GM19043 (cell line): ENCODE results near the gene SMIM38.

Experiments used
- ATAC-seq: cut with Tn5 transposase; IDR thresholded peaks from one replicate; pipeline ENCODE4 v1.9.1; 2021; ENCODE audit warnings: low read depth; ENCODE audit not compliant: unreplicated experiment

Gene SMIM38

DNA sequence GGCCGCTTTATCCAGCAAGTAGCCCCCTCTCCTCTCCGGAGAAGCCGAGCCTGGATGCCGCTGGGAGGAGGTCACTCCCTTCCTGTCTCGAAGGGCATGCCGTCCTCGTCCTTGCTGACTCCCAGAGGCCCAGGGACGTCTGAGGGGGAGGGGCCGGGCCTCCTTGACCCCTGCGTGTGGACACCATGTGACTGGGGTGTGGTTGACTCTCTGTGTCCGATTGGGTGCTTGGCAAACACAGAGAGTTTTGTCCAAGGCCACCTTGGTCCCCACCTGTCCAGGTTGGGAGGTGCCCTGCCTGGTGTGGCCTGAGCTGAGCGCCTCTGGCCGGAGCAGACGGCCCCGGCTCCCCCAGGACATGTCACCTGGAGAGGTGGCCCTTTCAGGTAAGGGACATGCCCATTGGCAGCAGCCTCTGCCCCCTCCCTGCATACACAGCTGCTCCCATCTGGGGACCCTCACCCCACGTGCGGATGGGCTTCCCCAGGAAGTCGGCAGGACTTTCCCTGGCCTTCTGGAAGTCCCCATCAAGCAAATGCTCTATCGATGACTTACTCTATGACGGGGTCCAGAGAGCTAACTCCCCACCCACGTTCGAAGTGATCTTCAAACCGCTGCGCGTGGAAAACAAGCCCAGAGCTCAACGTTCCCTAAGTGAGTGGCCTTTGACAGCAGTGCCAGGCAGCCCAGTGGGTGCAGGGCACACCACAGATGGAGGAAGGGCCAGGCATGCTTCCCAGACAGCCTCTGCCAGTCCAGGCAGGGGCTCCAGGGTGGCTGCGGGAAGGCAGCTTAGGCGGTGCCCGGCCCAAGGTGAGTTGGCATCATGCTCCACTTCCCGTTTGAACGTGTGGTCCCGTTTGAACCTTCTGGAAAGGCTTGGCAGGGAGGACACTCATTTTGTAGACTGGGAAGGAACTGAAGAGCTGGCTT is at the start of gene SMIM38:
Gene SMIM38, plus strand, starts transcription at position 634 of the 933 bp plus-strand sequence. CDS start 1,912 bp downstream, outside the sequence.
- ATAC-seq, result no peak

DNA sequence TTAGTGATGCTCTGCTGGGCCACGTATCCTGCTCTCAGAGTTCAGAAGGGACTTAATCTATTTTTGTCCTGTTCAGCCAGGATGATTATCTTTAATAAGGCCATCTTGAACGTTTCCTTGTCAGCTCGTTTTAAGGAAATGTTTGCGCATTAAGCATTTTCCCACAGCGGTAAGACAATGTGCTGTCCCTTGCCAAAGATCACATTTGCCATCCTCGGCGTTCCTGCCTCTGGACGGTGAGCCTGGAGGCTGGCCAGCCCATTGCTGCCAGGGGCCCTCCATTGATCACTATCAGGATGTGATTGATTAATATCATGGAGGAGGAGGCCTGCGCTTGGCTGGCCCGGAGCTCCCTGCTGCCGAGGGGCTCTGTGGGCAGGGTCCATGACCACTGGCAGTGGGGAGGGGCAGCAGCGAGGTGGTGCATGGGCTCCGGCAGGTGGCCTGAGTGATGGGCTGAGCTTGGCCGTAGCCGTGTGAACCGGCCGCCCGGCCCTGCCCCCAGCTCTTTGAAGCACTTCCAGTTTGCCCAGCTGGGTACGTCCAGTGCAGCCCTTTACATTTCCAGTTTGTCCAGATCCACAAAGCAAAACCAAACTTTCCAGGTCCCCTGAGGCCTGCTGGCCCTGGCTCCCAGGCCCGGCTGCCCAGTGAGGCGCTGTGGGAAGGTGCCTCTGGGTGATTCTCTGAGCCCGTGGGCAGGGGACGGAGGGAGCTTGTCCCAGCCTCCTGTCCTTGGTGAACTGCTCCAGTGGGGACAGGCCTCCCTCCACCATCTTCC is 49.5 kb upstream of the SMIM38 start:
- no peak for ATAC-seq

DNA sequence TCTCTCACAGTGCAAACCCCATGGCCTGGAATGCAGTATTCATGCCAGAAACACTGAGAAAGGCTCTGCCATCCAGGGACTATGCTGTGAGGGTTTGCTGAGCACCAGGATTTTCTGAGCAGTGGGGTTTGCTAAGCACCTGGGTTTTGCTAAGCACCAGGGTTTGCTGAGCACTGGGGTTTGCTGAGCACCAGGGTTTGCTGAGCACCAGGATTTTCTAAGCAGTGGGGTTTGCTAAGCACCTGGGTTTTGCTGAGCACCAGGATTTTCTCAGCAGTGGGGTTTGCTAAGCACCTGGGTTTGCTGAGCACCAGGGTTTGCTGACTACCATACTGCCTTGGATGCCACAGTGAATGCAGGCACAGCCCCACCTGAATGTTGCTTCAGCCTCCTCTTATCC is 48.3 kb upstream of the SMIM38 start:
- no peak for ATAC-seq

DNA sequence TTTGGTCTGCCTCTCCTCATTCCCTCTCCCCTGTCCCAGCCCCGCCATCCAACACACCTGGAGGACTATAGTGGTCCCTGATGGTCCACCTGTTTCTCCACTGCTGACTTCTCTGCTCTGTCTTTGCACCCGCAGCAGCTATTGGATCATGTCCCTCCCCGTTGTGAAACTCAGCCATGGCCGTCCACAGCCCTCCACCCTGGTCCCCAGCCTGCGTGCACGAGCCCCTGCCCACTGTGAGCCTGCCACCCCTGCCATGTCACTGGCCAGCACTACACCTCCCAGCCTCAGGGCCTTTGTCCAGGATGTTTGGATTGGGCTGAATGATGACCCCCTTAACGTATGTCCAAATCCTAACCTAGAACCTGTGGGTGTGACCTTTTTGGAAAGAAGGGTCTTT is 47.7 kb upstream of the SMIM38 start:
- ATAC-seq, result no peak

- ATAC-seq, result no peak
Measured at GRCh38 chr11:69108559-69108958, 47.2 kb upstream of the SMIM38 start.

DNA sequence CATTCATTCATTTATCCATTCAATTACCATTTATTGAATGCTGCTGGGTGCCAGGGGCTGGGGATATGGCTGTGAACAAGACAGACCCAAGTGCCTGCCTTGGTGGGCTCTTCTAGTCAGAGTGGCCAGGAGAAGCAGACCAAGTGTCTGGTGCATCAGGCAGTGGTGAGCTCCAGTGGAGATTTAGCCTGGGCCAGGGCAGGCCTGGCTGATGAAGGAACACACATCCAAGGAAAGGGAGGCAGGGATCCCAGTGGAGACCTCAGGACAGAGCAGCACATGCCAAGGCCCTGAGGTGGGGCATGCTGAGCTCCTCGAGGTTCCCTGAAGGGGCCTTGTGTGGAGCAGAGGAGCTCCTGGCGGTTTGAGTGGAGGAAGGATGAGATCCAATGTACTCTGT is 46.6 kb upstream of the SMIM38 start:
- ATAC-seq, result no peak

DNA sequence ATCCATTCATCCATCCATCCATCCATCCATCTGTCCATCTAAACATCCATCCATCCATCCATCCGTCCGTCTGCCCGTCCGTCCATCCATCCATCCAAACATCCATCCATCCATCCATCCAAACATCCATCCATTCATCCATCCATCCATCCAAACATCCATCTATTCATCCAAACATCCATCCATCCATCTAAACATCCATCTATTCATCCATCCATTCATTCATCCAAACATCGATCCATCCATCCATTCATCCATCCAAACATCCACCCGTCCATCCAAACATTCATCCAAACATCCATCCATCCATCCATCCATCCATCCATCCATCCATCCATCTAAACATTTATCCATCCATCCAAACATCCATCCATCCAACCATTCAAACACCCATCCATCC is 45.3 kb upstream of the SMIM38 start:
- ATAC-seq, result no peak

- no peak for ATAC-seq
Measured at GRCh38 chr11:69111624-69112542, 43.9 kb upstream of the SMIM38 start.

GRCh38 chr11:69113226-69113625 is 42.5 kb upstream of the SMIM38 start:
- no peak for ATAC-seq

DNA sequence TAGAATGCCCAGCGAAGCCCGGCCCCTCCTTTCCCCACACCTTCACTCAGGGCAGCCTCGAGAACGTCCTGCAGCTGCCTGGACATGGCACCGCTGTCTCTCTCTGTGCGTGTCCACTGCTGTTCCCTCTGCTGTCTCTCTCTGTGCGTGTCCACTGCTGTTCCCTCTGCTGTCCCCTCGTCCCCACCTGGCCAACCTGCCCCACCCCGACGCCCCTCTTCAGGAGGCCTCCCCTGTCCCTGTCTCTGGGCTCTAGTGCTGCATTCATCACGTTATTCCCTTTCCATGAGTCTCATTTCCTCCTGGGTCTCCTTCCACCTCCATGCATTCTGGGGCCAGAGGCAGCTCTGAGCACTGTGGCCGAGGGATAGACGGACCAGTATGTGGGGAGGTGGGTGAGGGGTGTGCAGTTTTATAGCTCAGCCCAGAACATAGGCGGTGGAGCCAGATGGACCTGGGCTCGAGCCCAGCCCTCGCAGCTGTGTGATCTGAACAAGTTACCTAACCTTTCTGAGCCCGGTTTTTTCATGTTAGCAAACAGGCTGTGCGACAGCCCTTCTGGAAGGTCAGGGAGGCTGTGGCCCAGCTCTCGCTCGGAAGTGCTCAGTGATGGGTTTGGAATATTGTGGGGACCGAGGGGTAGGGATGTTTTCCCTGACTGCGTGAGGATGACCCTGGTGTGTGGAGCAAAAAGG is 41.9 kb upstream of the SMIM38 start:
- no peak for ATAC-seq

DNA sequence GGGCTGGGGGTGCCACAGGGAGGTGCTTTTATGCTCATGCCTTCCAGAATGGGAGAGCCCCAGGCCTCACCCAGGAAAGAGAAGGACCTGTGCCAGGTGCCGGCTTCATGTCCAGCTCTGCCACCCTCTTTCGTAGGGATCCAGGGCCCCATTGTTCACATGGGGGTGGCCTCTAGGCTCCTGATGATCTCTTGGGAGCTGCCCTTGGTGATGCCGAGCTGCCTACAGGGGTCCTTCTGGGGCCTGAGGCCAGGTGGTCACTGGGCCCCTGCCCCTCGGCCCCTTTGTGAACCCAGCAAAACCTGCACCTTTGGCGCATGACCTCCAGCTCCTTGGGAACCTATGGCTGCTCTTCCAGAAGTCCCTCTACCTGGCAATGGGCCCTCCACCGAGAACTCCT is 41.4 kb upstream of the SMIM38 start:
- no peak for ATAC-seq

DNA sequence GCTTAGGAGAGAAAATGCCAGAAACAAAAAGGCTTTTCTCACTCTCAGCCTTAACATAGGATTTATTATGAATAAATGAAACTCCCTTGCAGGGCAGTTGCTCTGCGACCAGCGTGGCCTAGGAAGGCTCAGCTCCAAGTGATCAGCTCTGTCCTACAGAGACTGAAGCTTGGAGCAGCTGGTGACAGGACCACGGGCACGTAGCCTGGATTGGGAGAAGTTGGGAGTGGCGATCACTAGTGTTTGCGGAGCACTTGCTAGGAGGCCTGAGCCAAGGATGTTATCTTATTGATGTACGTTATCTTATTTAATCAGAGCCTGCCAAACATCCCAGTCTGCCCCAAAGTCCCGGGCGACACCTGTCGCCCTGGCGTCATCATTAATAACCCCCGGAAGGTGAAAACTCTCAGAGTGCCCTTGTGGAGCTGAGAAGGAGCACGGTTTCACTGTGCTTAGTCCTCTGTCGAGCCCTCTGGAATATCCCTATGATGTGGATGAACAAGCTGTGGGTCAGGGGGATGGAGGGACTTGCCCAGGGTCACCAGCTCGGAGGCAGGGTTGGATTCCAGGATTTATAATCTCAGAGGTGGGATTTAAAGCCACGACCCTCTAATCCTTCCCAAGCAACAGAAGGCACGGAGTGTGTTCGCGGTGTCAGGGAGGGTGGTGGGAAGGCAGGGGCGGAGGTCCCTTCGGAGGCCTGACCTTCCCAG is 40.8 kb upstream of the SMIM38 start:
- no peak for ATAC-seq

DNA sequence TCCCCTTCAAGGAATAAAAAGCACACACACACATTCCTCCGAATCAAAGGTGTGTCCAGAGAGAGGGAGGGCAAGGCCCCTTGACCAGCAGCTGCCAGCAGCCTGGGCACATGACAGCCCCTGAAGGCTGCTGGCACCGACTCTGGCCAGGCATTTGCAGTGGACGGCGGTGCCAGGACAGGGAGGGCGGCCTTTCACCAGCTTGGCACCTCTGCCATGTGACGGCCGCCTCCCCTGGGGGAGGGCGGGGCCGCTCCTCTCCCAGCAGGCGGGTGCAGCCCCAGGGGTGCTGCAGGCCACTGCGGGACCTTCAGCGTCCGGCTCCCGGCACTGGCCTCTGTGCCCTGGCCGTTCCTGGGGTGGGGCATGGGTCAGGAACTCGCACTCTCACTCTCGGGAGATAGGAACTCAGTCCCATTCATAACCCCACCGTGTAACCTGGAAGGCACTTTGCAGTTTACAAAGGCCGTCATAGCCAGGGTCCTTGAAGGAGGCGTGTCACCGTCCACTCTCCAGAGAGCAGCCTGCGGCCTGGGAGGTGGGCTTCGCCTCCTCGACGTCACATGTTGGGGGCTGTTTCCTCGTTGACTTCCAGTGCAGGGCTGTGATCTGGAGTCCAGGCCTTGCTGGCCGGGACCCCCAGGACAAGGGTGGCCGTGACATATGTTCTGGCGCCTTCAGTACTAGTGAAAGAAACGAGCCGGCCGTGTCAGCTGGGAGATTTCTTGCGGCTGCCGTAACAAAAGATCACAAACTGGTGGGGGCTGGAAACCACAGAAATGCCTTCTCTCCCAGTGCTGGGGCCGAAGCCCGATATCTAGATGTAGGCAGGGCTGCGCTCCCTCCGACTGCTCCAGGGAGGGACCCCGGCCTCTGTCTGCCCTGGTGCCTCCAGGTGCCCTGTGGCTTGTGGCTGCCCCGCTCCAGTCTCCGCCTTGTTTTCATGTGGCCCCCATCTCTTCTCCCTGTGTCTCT is 39.9 kb upstream of the SMIM38 start:
- ATAC-seq, result no peak

- no peak for ATAC-seq
Measured at GRCh38 chr11:69116671-69117070, 39.1 kb upstream of the SMIM38 start.

- ATAC-seq, result no peak
Measured at GRCh38 chr11:69119190-69119589, 36.5 kb upstream of the SMIM38 start.

- no peak for ATAC-seq
Measured at GRCh38 chr11:69120096-69120875, 35.4 kb upstream of the SMIM38 start.

DNA sequence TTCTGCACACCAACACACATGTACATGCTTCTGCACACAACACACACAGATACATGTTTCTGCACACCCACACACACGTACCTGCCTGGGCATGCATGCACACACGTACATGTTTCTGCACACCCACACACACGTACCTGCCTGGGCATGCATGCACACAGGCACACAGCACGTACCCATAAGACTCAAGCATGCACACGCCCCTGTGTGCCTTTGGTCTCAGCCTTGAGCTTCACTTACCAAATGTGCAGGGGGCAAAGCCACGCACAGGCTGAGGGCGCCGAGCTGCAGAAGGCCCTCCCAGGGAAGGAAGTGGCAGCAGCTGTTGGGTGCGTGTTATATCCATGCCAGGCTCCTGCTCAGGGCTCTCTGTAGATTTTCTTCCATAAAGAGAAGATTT is 34.7 kb upstream of the SMIM38 start:
- no peak for ATAC-seq
